GM19468 (cell line): ENCODE data around the gene FTSJ1.
"Not testable (repeated sequence)": the region's sequence is repeated elsewhere in the genome, so short reads cannot be mapped to it uniquely, and the experiment has no call there.

Source experiments
- ATAC-seq: cut with Tn5 transposase; IDR thresholded peaks from one replicate; pipeline ENCODE4 v1.9.1; 2021; ENCODE audit warnings: mild to moderate bottlenecking, moderate library complexity, moderate number of reproducible peaks; ENCODE audit not compliant: unreplicated experiment; ENCODE audit errors: extremely low read depth

Gene FTSJ1

GRCh38 chrX:48475774-48476577 lies at the start of gene FTSJ1:
FTSJ1 (plus strand) TSS chrX:48476199; CDS start chrX:48478048, 1,849 bp downstream.
- ATAC-seq, result peak; percentile 94

GRCh38 chrX:48427027-48427716 lies 48.8 kb upstream of the FTSJ1 start:
- ATAC-seq, result not testable (repeated sequence)

DNA sequence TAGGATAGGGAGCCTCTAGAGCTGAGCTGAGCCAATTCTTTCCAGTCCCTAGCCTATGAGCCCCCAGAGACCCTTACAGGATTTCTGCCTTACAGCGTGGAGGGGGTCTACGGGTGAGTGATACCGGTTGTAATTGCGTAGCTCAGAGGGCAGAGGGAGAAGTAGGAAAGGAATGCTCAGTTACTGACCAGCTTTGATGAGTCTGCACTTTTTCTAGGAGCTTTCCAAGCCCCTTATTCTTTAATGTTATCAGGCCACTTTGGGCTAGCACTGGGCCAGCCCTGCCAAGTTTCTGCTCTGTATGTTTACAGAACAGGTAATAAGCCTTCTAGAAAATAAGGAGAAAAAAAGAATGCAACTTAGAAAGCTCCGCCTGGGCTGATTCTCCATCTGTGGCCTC lies 46.4 kb upstream of the FTSJ1 start:
- ATAC-seq, result not testable (repeated sequence)

DNA sequence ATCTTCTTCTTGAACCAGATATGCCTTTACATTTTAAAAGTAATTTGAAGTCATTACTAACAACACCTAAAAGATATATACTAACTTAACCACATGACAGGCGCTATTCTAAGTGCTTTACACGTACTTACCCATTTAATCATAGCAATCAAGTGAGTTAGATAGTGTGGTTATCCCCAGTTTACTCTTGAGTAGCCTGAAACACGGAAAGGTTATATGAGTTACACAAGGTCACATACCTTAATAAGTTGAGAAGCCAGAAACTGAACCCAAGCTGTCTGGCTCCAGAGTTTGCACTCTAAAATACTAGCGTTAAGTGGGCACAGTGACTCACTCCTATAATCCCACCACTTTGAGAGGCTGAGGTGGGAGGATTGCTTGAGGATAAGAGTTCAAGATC lies 45.8 kb upstream of the FTSJ1 start:
- ATAC-seq, result not testable (repeated sequence)

- not testable (repeated sequence) for ATAC-seq
These were observed 42.3 kb upstream of the FTSJ1 start for GRCh38 chrX:48433713-48434112.

- not testable (repeated sequence) for ATAC-seq
These were observed 28.8 kb upstream of the FTSJ1 start for GRCh38 chrX:48447201-48447600.

GRCh38 chrX:48450076-48450475 lies 25.9 kb upstream of the FTSJ1 start:
- no peak for ATAC-seq

DNA sequence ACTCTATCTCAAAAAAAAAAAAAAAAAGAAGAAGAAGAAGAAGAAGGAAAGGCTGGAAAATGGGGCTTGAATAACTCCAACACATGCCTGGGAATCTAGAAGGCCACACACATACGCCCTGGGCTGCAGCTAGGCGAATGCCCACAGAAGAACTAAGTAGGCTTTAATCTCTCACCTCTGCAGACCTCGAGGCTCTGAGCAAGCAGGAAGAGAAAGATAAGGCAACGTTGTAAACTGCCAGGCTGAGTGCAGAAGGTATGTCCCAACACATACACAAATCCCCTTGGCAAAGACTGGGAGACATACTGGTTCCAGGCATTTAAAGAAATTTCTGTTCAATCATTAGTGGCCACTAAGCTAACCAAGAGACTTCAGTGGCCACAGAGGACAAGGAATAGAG lies 24.3 kb upstream of the FTSJ1 start:
- no peak for ATAC-seq

GRCh38 chrX:48456628-48457331 lies 19.2 kb upstream of the FTSJ1 start:
- no peak for ATAC-seq

GRCh38 chrX:48458711-48459110 lies 17.3 kb upstream of the FTSJ1 start:
- ATAC-seq, result no peak

GRCh38 chrX:48459483-48459882 lies 16.5 kb upstream of the FTSJ1 start:
- no peak for ATAC-seq

DNA sequence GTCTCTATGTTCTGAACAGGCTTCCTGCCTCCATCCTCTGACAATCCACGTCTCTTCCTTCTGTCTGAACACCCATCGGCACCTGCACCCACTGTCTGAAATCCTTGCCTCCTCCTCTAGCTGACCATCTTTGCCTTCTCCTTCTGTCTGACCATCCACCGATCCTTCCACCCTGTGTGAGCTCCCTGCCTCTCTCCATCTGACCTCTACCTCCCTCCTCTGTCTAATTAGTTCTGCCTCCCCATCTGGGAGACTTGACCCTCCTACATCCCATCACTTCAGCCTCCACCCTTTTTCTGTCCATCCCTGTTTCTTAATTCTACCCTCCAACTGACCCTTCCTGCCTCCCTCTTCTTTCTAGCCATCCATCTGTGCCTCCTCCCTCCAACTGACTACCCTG lies 16.0 kb upstream of the FTSJ1 start:
- ATAC-seq, result no peak

- no peak for ATAC-seq
These were observed 15.4 kb upstream of the FTSJ1 start for GRCh38 chrX:48460606-48461005.

- ATAC-seq, result no peak
These were observed 14.2 kb upstream of the FTSJ1 start for GRCh38 chrX:48461830-48462229.

GRCh38 chrX:48465336-48465933 lies 10.6 kb upstream of the FTSJ1 start:
- ATAC-seq, result no peak

DNA sequence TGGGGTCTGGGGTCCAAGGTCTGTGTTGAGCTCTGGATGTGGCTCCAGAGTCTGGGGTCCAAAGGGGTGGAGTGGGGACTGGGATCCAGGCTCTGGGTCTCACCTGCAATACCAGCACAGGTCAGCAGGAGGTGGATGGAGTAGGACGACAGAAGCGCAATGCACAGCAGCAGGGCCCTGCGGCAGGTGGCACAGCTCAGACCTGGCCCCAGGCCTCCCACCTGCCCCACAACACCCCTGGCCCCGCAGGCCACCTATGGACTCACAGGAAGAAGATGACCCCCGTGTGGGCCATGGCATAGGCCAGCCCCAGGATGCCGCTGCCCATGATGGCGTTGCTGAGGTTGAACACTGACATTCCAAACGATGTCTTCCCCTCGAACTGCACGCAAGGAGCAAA lies 9.3 kb upstream of the FTSJ1 start:
- ATAC-seq, result no peak

DNA sequence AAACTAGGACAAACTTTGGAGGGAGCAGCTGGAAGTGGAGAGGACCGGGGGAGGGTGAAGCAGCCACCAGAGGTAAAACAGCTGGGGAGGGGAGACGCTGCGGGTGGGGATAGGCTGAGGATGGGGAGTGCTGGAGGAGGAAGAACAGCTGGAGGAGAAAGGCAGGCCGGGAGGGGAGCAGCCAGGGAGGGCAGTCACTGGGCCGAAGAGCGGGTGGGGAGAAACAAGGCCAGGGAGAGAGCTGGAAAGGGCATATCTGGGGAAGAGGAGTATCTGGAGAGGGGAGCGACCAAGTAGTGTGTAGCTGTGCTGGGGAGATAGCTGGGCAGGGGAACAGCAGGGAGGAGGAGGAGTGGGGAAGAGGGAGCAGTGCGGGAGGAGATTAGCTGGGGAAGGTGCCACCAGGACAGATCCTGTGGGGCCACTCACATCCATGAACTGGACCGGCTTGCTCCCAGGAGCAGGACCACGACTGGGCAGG lies 8.7 kb upstream of the FTSJ1 start:
- ATAC-seq, result no peak

- no peak for ATAC-seq
These were observed 7.7 kb upstream of the FTSJ1 start for GRCh38 chrX:48468247-48468671.

GRCh38 chrX:48468693-48469691 lies 7.0 kb upstream of the FTSJ1 start:
- ATAC-seq, result no peak
